DMS79 treated with DMSO at 0.1 percent for 48 hours (cell line): Measurements from ENCODE around the gene PCSK2.
A peak's percentile ranks its signal among the peaks of the same experiment; 100 is the strongest.

Experiments used
- DNase-seq: peaks from one replicate; lab custom pipeline; 2025; lab: John Stamatoyannopoulos, UW

PCSK2 gene

GRCh38 chr20:17480696-17481095, 253.9 kb downstream of the PCSK2 start:
- DNase-seq = no peak

- DNase-seq = no peak
Measured at GRCh38 chr20:17481661-17482060, 254.8 kb downstream of the PCSK2 start.

- peak; percentile 30 for DNase-seq
Measured at GRCh38 chr20:17482536-17482935, 255.7 kb downstream of the PCSK2 start.

GRCh38 chr20:17485017-17485416, 258.2 kb downstream of the PCSK2 start:
- no peak for DNase-seq

GRCh38 chr20:17488916-17489600, 262.2 kb downstream of the PCSK2 start:
- no peak for DNase-seq

- no peak for DNase-seq
Measured at GRCh38 chr20:17490501-17490900, 263.7 kb downstream of the PCSK2 start.

- no peak for DNase-seq
Measured at GRCh38 chr20:17491041-17491440, 264.2 kb downstream of the PCSK2 start.

- no peak for DNase-seq
Measured at GRCh38 chr20:17491488-17491887, 264.6 kb downstream of the PCSK2 start.

- DNase-seq = no peak
Measured at GRCh38 chr20:17493173-17493572, 266.3 kb downstream of the PCSK2 start.

GRCh38 chr20:17494201-17494600, 267.4 kb downstream of the PCSK2 start:
- no peak for DNase-seq

GRCh38 chr20:17495826-17496225, 269.0 kb downstream of the PCSK2 start:
- peak; percentile 88 for DNase-seq

- peak; percentile 48 for DNase-seq
Measured at GRCh38 chr20:17497821-17498580, 271.2 kb downstream of the PCSK2 start.

- peak; percentile 48 for DNase-seq
Measured at GRCh38 chr20:17498641-17499040, 271.8 kb downstream of the PCSK2 start.

GRCh38 chr20:17499041-17499440, 272.2 kb downstream of the PCSK2 start:
- no peak for DNase-seq

GRCh38 chr20:17500271-17500670, 273.4 kb downstream of the PCSK2 start:
- no peak for DNase-seq

- no peak for DNase-seq
Measured at GRCh38 chr20:17500826-17501225, 274.0 kb downstream of the PCSK2 start.

- DNase-seq = no peak
Measured at GRCh38 chr20:17501701-17502100, 274.9 kb downstream of the PCSK2 start.

- no peak for DNase-seq
Measured at GRCh38 chr20:17502105-17502504, 275.3 kb downstream of the PCSK2 start.

GRCh38 chr20:17503301-17504065, 276.6 kb downstream of the PCSK2 start:
- no peak for DNase-seq

- DNase-seq = no peak
Measured at GRCh38 chr20:17504066-17504897, 277.4 kb downstream of the PCSK2 start.

GRCh38 chr20:17504898-17505635, 278.2 kb downstream of the PCSK2 start:
- DNase-seq = peak; percentile 11
